ENCODE results near the gene WDR90. TPM values are rescaled to one million over a fixed set of nuclear protein-coding genes. Genes with fewer than 3 reads are reported as not detected.

The WDR90 gene
- total RNA-seq, 1 experiment from 2014 or later, result 68.2 TPM

- Histone ChIP-seq H3K23me2 (ENCODE audit: insufficient read length, low read depth, low read length, poor library complexity, severe bottlenecking) (peaks cover 15% of the 10 kb centered on the region), H3K23ac (ENCODE audit: insufficient read length, low read depth, low read length) (no peak overlapping the region), H3K18ac (ENCODE audit: insufficient read length, low read depth, low read length) (no peak overlapping the region), H3K4me1 (ENCODE audit: insufficient read depth, low read length) (no peaks in the 10 kb centered on the region), H2AK5ac (ENCODE audit: insufficient read length, low read length) (no peak overlapping the region), H4K91ac (ENCODE audit: insufficient read length, low read depth, low read length) (no peak overlapping the region), H3K4me2 (ENCODE audit: insufficient read depth, insufficient read length, low read length) (no peak overlapping the region), H4K20me1 (ENCODE audit: control insufficient read depth, insufficient read depth, insufficient read length) (no peaks in the 10 kb centered on the region), H3K79me2 (ENCODE audit: insufficient read depth, low read length) (peaks cover 2% of the 10 kb centered on the region; the same call in 1 of the 2 replicates), H4K8ac (replicated peaks; ENCODE audit: insufficient read length, low read depth, low read length) (no peak overlapping the region), H3K4ac (ENCODE audit: low read depth, low read length) (no peak overlapping the region), H3K14ac (ENCODE audit: insufficient read depth, low read length) (no peak overlapping the region), H3K56ac (ENCODE audit: insufficient read length, low read depth, low read length) (no peak overlapping the region), H2BK12ac (ENCODE audit: insufficient read length, low read depth, low read length) (no peak overlapping the region), H4K5ac (ENCODE audit: insufficient read length, low read depth, low read length) (no peak overlapping the region), H2BK15ac (ENCODE audit: low read depth, low read length) (no peak overlapping the region), H2AFZ (ENCODE audit: low read length) (no peak overlapping the region), H3K27ac (ENCODE audit: insufficient read length, low read depth, low read length) (no peak overlapping the region), H2BK20ac (ENCODE audit: low read depth, low read length, poor library complexity, severe bottlenecking) (no peak overlapping the region), H3K9me3 (ENCODE audit: control insufficient read depth, low read depth, low read length) (no peaks in the 10 kb centered on the region), H3K9ac (ENCODE audit: extremely low read depth, insufficient read length, low read length) (no peak overlapping the region), H2BK120ac (ENCODE audit: low read depth, low read length, poor library complexity, severe bottlenecking) (no peak overlapping the region), H3T11ph (ENCODE audit: low read length) (no peak overlapping the region), H3K79me1 (ENCODE audit: insufficient read depth, low read depth, low read length, poor library complexity, severe bottlenecking) (no peaks in the 10 kb centered on the region), H3K27me3 (ENCODE audit: insufficient read depth, low read length) (no peaks in the 10 kb centered on the region), H2BK5ac (ENCODE audit: insufficient read length, low read length) (no peak overlapping the region)
- Mint-ChIP-seq H3K27ac (no peak overlapping the region), H3K9me3 (no peaks in the 10 kb centered on the region), H3K36me3 (ENCODE audit: insufficient read depth in 1 of 3, low read depth in 3 of 3) (peaks cover 13 to 20% (median 16%) of the 10 kb centered on the region in 3 experiments; a peak in 6 of 7 replicates), H3K27me3 (ENCODE audit: low read depth) (peaks cover 3% of the 10 kb centered on the region; the same call in 1 of the 2 replicates), H3K4me3 (no peak overlapping the region; a peak in 1 of 5 replicates), H3K4me1 (peaks cover 16 to 32% of the 10 kb centered on the region in 2 experiments)
- no CpG with 5 or more reads among the region's 23 CpGs for WGBS (ENCODE audit: extremely low coverage, insufficient read length, low lambda C conversion rate)
- no peak for TF ChIP-seq CTCF (conservative IDR thresholded peaks at IDR 0.05)
- DNase-seq, result no peak
These were observed 27.7 kb downstream of the WDR90 start for GRCh38 chr16:676913-677312.
